ENCODE results near the gene KITLG.

DNA sequence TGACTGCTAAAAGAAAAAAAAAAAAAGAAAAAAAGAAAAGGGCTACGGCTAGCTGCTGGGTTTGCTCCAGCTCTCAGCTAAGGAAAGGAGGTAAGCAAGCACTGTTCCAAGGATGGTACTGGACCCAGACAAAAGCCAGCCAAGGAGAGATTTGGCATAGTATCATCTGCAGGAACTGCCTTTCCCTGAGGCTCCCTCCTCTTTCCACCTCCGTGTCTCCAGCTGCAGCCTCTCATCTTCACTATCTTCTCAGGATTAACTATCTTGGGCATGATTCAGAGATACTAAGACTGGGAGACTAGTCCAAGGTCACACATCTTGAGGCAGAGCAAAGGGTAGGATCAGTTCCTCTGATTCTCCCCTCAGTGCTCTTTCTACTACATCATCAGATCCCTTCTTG, 6.0 kb downstream of the KITLG start:
- TF ChIP-seq SP1 (IDR thresholded peaks at IDR 0.05) = no peak
- no peak for TF ChIP-seq ARNT (IDR thresholded peaks at IDR 0.05)
- no peak for TF ChIP-seq LEF1 (IDR thresholded peaks at IDR 0.05; ENCODE audit: borderline replicate concordance)
- no peak for TF ChIP-seq FOXM1 (IDR thresholded peaks at IDR 0.05; ENCODE audit: borderline replicate concordance)
- no peak for TF ChIP-seq L3MBTL2 (conservative IDR thresholded peaks at IDR 0.05)
- TF ChIP-seq, protein P1, sequence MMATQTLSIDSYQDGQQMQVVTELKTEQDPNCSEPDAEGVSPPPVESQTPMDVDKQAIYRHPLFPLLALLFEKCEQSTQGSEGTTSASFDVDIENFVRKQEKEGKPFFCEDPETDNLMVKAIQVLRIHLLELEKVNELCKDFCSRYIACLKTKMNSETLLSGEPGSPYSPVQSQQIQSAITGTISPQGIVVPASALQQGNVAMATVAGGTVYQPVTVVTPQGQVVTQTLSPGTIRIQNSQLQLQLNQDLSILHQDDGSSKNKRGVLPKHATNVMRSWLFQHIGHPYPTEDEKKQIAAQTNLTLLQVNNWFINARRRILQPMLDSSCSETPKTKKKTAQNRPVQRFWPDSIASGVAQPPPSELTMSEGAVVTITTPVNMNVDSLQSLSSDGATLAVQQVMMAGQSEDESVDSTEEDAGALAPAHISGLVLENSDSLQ (IDR thresholded peaks at IDR 0.05) = no peak
- TF ChIP-seq SUZ12 (IDR thresholded peaks at IDR 0.05) = no peak
- TF ChIP-seq TARDBP (IDR thresholded peaks at IDR 0.05) = no peak
- no peak for TF ChIP-seq NFRKB (IDR thresholded peaks at IDR 0.05)
- no peak for TF ChIP-seq BHLHE40 (IDR thresholded peaks at IDR 0.05; ENCODE audit: borderline replicate concordance)
- TF ChIP-seq HDGF (IDR thresholded peaks at IDR 0.05; ENCODE audit: borderline replicate concordance) = no peak

All from HEK293T (cell line).